OCI-LY1 (cell line): ENCODE measurements around the gene TMIGD1.

ENCODE experiments used
- H2AFZ ChIP-seq: fragments of 200-600 bp; sonication (generic), shearing (Covaris generic); 2 replicates; pipeline ENCODE4 v1.6.0; 2014; ENCODE audit warnings: antibody characterized with exemption, mild to moderate bottlenecking, low read length
- H3F3A ChIP-seq: fragments of 200-600 bp; sonication (generic), shearing (Covaris generic); 2 replicates; pipeline ENCODE4 v1.6.0; 2014; ENCODE audit warnings: mild to moderate bottlenecking, antibody characterized with exemption, low read length, moderate library complexity; ENCODE audit not compliant: insufficient read depth
- H3K27ac ChIP-seq: fragments of 200-600 bp; sonication (generic); 2 replicates; pipeline ENCODE4 v1.5.1; 2014; ENCODE audit warnings: low read length, mixed run types, mild to moderate bottlenecking, low read depth; ENCODE audit not compliant: poor library complexity, severe bottlenecking
- H3K27me3 ChIP-seq: fragments of 200-600 bp; sonication (generic); 2 replicates; pipeline ENCODE4 v1.6.0; 2014; ENCODE audit warnings: antibody characterized with exemption, mild to moderate bottlenecking, low read length, moderate library complexity; ENCODE audit not compliant: insufficient read depth
- H3K36me3 ChIP-seq: fragments of 200-600 bp; sonication (generic); 2 replicates; pipeline ENCODE4 v1.6.1; 2014; ENCODE audit warnings: mild to moderate bottlenecking, antibody characterized with exemption, low read length, moderate library complexity, mixed read lengths; ENCODE audit not compliant: insufficient read depth
- H3K4me1 ChIP-seq: fragments of 200-600 bp; sonication (generic); 2 replicates; pipeline ENCODE4 v1.5.1; 2014; ENCODE audit warnings: mild to moderate bottlenecking, low read length, moderate library complexity; ENCODE audit not compliant: insufficient read depth, severe bottlenecking
- H3K4me2 ChIP-seq: fragments of 200-600 bp; sonication (generic), shearing (Covaris generic); 2 replicates; pipeline ENCODE4 v1.6.1; 2014; ENCODE audit warnings: low read length
- H3K4me3 ChIP-seq: fragments of 200-600 bp; sonication (generic); 2 replicates; pipeline ENCODE4 v1.5.1; 2014; ENCODE audit warnings: low read length, low read depth, mild to moderate bottlenecking, mixed read lengths; ENCODE audit not compliant: poor library complexity, severe bottlenecking
- H3K79me2 ChIP-seq: fragments of 200-600 bp; shearing (Covaris generic); 2 replicates; pipeline ENCODE4 v1.6.1; 2016; ENCODE audit warnings: mixed run types, low read length, mixed read lengths; ENCODE audit not compliant: insufficient read depth
- H3K9ac ChIP-seq: fragments of 200-600 bp; sonication (generic), shearing (Covaris generic); 2 replicates; pipeline ENCODE4 v1.6.1; 2014; ENCODE audit warnings: mild to moderate bottlenecking, low read length, mixed read lengths
- H3K9me2 ChIP-seq: fragments of 200-600 bp; sonication (generic), shearing (Covaris generic); 2 replicates; pipeline ENCODE4 v1.6.1; 2014; ENCODE audit warnings: low read depth, mild to moderate bottlenecking, low read length, mixed read lengths
- H3K9me3 ChIP-seq: fragments of 200-600 bp; shearing (Covaris generic); 2 replicates; pipeline ENCODE4 v1.6.1; 2014; ENCODE audit warnings: low read length, mixed read lengths
- H4K20me1 ChIP-seq: fragments of 200-600 bp; sonication (generic), shearing (Covaris generic); 2 replicates; pipeline ENCODE4 v1.6.0; 2016; ENCODE audit warnings: mild to moderate bottlenecking, low read length; ENCODE audit not compliant: insufficient read depth
- EZH2 ChIP-seq: fragments of 200-600 bp; sonication (generic), shearing (Covaris generic); IDR thresholded peaks from 2 replicates; pipeline ENCODE4 v1.8.0; 2017; ENCODE audit warnings: borderline replicate concordance, mixed run types, mild to moderate bottlenecking, antibody characterized with exemption, low read length, moderate library complexity, mixed read lengths
- TF ChIP-seq, protein P1 (sequence below): fragments of 200-600 bp; sonication (generic), shearing (Covaris generic); IDR thresholded peaks from 2 replicates; pipeline ENCODE4 v1.5.1; 2017; ENCODE audit warnings: mild to moderate bottlenecking, antibody characterized with exemption, low read length, moderate library complexity, mixed read lengths

TMIGD1 gene

DNA sequence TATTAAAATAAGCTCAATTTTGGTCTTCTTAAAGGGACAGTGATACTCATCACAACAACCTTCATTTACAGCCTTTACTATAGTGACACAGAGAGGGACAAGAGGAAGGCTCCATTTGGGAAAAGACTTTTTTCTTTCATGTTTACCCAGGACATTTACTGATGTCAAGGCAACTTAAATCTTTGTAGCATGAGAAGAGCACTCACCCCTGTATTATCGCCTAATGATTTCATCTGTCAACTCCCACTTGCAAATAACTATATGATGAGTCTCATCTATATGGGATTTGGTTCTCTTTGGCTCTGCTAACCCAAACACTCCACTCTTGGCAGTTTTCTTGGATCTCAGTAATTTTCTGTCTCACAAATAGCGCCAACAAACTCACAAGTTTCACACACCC, 66.2 kb downstream of the TMIGD1 start:
- Histone ChIP-seq H3K4me1 (no peaks in the 10 kb centered on the region), H3K79me2 (no peaks in the 10 kb centered on the region), H3K4me2 (no peak overlapping the region), H3K9me3 (no peaks in the 10 kb centered on the region), H3K27ac (no peak overlapping the region), H3K4me3 (no peak overlapping the region), H3K9ac (no peak overlapping the region), H3F3A (no peaks in the 10 kb centered on the region), H2AFZ (no peak overlapping the region), H3K27me3 (no peaks in the 10 kb centered on the region), H3K9me2 (no peaks in the 10 kb centered on the region), H3K36me3 (peaks cover 95% of the 10 kb centered on the region), H4K20me1 (no peaks in the 10 kb centered on the region)
- no peak for TF ChIP-seq EZH2
- TF ChIP-seq, protein P1, sequence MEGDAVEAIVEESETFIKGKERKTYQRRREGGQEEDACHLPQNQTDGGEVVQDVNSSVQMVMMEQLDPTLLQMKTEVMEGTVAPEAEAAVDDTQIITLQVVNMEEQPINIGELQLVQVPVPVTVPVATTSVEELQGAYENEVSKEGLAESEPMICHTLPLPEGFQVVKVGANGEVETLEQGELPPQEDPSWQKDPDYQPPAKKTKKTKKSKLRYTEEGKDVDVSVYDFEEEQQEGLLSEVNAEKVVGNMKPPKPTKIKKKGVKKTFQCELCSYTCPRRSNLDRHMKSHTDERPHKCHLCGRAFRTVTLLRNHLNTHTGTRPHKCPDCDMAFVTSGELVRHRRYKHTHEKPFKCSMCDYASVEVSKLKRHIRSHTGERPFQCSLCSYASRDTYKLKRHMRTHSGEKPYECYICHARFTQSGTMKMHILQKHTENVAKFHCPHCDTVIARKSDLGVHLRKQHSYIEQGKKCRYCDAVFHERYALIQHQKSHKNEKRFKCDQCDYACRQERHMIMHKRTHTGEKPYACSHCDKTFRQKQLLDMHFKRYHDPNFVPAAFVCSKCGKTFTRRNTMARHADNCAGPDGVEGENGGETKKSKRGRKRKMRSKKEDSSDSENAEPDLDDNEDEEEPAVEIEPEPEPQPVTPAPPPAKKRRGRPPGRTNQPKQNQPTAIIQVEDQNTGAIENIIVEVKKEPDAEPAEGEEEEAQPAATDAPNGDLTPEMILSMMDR, result no peak
